Ammon's horn (tissue), 1 donor: ENCODE data around the gene USP54.
A peak's percentile ranks its signal among the peaks of the same experiment; 100 is the strongest.
"Not testable (repeated sequence)": the region's sequence is repeated elsewhere in the genome, so short reads cannot be mapped to it uniquely, and the experiment has no call there.

Experiments used
- DNase-seq: peaks from one replicate; pipeline ENCODE4 v3.0.0-alpha.2; 2016; ENCODE audit warnings: low spot score

USP54 gene, protein sequence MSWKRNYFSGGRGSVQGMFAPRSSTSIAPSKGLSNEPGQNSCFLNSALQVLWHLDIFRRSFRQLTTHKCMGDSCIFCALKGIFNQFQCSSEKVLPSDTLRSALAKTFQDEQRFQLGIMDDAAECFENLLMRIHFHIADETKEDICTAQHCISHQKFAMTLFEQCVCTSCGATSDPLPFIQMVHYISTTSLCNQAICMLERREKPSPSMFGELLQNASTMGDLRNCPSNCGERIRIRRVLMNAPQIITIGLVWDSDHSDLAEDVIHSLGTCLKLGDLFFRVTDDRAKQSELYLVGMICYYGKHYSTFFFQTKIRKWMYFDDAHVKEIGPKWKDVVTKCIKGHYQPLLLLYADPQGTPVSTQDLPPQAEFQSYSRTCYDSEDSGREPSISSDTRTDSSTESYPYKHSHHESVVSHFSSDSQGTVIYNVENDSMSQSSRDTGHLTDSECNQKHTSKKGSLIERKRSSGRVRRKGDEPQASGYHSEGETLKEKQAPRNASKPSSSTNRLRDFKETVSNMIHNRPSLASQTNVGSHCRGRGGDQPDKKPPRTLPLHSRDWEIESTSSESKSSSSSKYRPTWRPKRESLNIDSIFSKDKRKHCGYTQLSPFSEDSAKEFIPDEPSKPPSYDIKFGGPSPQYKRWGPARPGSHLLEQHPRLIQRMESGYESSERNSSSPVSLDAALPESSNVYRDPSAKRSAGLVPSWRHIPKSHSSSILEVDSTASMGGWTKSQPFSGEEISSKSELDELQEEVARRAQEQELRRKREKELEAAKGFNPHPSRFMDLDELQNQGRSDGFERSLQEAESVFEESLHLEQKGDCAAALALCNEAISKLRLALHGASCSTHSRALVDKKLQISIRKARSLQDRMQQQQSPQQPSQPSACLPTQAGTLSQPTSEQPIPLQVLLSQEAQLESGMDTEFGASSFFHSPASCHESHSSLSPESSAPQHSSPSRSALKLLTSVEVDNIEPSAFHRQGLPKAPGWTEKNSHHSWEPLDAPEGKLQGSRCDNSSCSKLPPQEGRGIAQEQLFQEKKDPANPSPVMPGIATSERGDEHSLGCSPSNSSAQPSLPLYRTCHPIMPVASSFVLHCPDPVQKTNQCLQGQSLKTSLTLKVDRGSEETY (N-terminal part only)

GRCh38 chr10:73590881-73591799 is at the start of gene USP54:
USP54 (minus strand) TSS chr10:73591342; CDS start chr10:73575658, 15,684 bp downstream.
- DNase-seq: peak; percentile 88

- DNase-seq: no peak
Observed at GRCh38 chr10:73639286-73639685, 48.1 kb upstream of the USP54 start.

- DNase-seq: no peak
Observed at GRCh38 chr10:73635781-73636180, 44.6 kb upstream of the USP54 start.

- DNase-seq: no peak
Observed at GRCh38 chr10:73634421-73634820, 43.3 kb upstream of the USP54 start.

GRCh38 chr10:73629165-73629564 is 38.0 kb upstream of the USP54 start:
- no peak for DNase-seq

- DNase-seq: no peak
Observed at GRCh38 chr10:73628405-73628804, 37.3 kb upstream of the USP54 start.

DNA sequence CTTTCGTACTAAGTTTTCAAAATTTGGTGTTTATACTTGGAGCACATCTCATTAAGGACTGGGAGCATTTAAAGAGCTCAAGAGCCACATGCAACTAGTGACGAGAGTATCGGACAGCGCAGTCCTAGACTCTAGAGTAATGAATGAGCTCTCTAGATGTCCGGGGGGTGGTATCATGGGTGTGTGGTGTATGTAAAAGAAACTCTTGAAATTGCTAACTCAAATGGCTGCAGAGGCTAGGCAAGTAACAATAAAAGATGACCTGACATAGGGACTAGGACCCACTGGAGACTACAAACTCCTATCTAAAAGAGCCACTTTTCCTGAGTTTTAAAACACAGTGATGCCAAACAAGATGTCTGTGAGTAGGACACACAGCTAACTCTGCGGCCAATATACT is 36.2 kb upstream of the USP54 start:
- no peak for DNase-seq

DNA sequence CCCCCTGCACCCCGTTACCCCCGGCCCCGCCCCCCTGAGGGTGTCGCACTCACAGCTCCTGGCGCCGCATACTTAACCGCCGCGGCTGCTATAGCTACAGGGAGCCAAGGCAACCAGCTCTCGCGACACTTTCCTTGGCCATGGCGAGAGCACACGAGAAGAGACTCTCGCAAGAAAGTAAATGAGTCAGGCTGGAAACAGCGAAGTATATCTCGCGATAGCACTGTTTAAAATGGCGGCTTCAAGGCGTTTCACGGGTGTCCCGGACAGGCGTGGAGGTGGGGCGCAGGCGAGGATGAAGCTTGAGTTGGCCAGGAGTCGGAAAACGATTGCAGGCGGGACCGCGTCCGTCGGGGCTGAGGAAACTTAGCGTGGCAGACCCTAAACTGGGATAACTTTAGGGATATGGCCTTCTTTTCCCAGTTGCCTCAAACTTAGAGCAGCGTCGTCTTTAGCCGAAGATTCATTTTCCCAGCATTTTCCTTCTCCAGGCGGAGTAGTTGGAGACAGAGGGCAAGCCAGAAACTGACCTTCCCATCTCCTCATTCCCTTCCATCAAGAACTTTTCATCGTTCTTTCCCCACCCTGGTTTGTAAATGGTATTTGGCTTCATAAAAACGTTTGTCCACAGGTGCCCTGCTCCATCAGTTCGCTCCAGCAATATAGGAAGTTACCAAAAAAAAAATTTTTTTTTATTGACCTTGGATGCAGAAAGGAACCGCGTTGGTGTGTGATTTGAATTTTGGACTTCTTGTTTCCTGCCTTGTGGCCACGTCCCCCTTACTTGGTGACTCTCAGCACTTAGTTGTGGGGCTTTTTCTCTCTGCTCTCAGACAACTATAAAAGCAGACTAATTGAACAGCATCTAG is 35.0 kb upstream of the USP54 start:
- DNase-seq: peak; percentile 96

- DNase-seq: peak; percentile 36
Observed at GRCh38 chr10:73625004-73625883, 34.1 kb upstream of the USP54 start.

- no peak for DNase-seq
Observed at GRCh38 chr10:73623056-73623455, 31.9 kb upstream of the USP54 start.

- not testable (repeated sequence) for DNase-seq
Observed at GRCh38 chr10:73620974-73621373, 29.8 kb upstream of the USP54 start.

- not testable (repeated sequence) for DNase-seq
Observed at GRCh38 chr10:73617143-73617542, 26.0 kb upstream of the USP54 start.

DNA sequence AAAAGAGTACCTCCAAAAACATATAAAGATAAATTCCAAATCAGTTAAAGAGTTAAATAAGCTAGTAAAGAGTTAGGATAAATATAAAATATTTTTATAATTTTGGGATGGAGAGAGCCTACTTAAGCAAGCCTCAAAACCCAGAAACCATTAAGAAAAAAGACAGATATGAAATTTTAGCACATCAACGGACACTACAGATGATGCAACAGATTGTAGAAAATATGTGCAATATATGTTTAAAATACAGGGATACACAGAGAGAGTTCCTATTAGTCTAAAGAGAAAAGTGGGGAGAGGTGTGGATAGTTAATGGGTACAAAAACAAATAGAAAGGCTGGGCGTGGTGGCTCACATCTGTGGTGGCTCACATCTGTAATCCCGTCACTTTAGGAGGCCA is 23.6 kb upstream of the USP54 start:
- DNase-seq: no peak

DNA sequence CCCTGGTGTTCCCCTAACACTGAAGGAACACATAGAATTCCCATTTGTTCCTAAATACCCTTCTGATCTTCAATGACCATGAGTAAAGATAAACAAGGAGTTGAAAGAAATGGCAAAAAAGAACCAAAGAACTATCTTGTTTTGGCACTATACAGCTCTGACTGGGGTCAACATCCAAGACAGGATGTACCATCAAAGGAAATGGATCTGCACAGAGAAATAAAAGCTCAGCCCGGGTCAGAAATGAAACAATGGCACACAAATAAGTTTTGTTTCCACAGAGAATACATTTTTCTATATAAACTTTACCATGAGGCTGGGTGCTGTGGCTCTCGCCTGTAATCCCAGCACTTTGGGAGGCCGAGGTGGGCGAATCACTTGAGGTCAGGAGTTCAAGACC is 18.0 kb upstream of the USP54 start:
- DNase-seq: no peak

DNA sequence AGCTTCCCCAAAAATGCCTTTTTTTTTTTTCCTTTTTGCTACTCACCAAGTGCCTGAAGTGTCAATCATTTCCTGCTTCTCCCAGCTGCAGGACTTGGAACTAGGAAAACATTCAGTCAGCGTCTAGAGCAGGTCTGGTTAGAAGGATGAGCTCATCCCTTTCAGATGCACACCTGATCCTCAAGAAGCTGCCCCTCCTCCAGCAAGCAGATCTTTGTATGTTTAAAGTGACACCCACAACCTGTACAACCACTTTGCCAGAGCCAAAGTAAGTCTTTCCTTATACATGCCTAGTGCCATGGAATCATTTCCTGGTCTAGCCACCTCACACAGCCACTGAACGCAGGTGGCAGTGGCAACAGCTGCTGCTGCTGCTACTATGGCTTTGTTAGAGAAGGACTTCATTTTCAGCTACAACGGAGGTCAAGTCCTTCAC is 10.4 kb upstream of the USP54 start:
- DNase-seq: no peak

GRCh38 chr10:73597346-73597745 is 6.2 kb upstream of the USP54 start:
- no peak for DNase-seq

GRCh38 chr10:73593812-73594211 is 2.7 kb upstream of the USP54 start:
- no peak for DNase-seq

DNA sequence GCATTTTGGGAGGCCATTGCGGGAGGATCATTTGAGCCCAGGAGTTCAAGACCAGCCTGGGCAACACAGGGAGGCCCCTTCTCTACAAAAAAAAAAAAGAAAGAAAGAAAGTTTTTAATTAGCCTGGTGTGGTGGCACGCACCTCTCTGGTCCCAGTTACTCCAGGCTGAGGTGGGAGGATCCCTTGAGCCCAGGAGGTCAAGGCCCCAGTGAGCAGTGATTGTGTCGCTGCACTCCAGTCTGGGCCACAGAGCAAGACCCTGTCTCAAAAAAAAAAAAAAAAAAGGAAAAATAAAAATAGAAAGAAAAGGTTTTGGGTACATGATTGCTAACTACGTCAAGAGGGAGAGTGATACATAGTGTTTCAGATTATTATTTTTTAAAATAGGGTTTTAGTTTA is 2.0 kb upstream of the USP54 start:
- no peak for DNase-seq

DNA sequence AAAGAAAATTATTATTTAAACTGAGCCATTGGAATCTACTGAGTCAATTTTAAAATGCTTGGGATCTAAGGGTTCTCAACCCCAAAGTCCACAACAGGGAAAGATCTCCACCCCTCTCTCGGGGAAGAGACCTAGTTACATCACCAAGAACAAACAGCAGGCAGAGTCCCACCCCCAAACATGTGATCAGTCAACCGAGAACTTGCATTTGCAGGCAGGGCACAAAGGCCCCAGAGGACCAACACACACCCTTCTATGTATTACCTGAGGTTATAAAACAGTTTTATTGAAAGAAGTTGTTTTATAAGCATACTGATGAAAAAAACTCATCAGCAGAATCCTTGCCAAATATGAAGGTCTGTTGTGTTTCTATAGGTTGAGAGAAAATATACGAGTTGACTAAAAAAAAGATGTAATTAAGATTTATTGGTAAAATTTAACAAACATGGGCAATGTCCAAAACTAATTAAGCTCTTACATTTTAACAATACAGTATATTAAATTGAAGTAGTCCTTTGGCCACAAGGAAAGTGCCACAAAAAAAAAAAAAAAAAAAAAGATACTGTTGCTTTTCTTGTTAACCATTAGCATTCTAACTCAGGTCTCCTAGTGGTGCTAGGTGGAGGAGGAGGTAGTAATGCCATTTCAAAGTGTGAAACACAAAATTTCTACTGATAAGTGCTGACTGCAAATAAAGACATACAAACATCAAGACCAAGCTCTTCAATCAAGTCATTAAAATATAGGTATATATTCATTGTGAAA is 975 bp upstream of the USP54 start:
- DNase-seq: peak; percentile 92
